ENCODE data around the gene RANGRF. TPM values are rescaled to one million over a fixed set of nuclear protein-coding genes. Genes with fewer than 3 reads are reported as not detected.

RANGRF gene
- total and polyA plus RNA-seq, 9 of the 15 experiments (the other 6 are each of a cell fraction or from before 2014, with no cell fraction given), result 7.6 to 60.0 (median 16.0) TPM

DNA sequence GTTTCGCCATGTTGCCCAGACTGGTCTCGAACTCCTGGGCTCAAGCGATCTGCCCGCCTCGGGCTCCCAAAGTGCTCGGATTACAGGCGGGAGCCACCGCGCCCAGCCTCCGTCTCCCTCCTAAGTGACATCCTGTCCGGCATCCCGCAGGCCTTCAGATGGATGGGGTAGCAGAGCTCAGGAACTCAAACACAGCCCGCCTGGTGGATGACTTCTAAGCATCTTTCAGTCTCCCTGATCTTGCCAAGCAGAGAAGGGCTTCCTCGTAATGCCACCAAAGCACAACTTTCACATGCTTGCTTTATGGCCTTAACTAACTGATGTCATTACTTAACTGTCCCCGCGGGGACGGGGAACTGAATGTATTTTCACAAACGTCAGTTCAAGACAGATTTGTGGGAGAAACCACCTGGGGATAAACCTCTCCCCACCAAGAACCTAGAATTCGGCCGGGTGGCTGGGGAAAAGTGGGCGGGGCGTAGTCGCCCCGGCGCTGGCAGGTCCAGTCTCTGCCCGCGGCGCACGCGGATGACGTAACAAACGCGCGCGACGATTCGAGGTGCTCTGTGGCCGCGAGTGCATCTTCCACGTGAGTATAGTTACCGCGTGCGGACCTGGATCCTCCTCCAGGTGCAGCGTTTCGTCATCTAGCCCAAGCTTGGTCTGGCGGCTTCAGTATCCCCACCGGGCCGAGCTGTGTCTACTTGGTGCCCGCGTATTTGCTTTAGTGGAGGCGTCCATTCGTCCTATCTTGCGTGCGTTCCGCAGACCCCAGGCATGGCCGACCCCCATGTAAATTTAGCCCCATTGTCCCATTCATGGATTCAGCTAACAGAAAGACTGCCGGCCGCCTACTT is 39.5 kb upstream of the RANGRF start, which contains the start of gene PFAS (continued):
- TF ChIP-seq, protein P1, sequence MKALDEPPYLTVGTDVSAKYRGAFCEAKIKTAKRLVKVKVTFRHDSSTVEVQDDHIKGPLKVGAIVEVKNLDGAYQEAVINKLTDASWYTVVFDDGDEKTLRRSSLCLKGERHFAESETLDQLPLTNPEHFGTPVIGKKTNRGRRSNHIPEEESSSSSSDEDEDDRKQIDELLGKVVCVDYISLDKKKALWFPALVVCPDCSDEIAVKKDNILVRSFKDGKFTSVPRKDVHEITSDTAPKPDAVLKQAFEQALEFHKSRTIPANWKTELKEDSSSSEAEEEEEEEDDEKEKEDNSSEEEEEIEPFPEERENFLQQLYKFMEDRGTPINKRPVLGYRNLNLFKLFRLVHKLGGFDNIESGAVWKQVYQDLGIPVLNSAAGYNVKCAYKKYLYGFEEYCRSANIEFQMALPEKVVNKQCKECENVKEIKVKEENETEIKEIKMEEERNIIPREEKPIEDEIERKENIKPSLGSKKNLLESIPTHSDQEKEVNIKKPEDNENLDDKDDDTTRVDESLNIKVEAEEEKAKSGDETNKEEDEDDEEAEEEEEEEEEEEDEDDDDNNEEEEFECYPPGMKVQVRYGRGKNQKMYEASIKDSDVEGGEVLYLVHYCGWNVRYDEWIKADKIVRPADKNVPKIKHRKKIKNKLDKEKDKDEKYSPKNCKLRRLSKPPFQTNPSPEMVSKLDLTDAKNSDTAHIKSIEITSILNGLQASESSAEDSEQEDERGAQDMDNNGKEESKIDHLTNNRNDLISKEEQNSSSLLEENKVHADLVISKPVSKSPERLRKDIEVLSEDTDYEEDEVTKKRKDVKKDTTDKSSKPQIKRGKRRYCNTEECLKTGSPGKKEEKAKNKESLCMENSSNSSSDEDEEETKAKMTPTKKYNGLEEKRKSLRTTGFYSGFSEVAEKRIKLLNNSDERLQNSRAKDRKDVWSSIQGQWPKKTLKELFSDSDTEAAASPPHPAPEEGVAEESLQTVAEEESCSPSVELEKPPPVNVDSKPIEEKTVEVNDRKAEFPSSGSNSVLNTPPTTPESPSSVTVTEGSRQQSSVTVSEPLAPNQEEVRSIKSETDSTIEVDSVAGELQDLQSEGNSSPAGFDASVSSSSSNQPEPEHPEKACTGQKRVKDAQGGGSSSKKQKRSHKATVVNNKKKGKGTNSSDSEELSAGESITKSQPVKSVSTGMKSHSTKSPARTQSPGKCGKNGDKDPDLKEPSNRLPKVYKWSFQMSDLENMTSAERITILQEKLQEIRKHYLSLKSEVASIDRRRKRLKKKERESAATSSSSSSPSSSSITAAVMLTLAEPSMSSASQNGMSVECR (CRISPR knock-in tag; IDR thresholded peaks at IDR 0.05), result peak; percentile 93
- TF ChIP-seq, protein P2, sequence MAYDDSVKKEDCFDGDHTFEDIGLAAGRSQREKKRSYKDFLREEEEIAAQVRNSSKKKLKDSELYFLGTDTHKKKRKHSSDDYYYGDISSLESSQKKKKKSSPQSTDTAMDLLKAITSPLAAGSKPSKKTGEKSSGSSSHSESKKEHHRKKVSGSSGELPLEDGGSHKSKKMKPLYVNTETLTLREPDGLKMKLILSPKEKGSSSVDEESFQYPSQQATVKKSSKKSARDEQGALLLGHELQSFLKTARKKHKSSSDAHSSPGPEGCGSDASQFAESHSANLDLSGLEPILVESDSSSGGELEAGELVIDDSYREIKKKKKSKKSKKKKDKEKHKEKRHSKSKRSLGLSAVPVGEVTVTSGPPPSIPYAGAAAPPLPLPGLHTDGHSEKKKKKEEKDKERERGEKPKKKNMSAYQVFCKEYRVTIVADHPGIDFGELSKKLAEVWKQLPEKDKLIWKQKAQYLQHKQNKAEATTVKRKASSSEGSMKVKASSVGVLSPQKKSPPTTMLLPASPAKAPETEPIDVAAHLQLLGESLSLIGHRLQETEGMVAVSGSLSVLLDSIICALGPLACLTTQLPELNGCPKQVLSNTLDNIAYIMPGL (CRISPR knock-in tag; IDR thresholded peaks at IDR 0.05), result no peak
- TF ChIP-seq RFX1 (IDR thresholded peaks at IDR 0.05) (no peak), ZKSCAN8 (CRISPR knock-in tag; IDR thresholded peaks at IDR 0.05) (no peak), SIN3A (IDR thresholded peaks at IDR 0.05; ENCODE audit: borderline replicate concordance in 2 of 2, control insufficient read depth in 1 of 2, low read depth in 2 of 2, low read length in 2 of 2) (peak; percentile 88 to 97), IFI16 (CRISPR knock-in tag; IDR thresholded peaks at IDR 0.05) (no peak), MYC (IDR thresholded peaks at IDR 0.05; ENCODE audit: low read depth, low read length) (peak; percentile 99), MYC (CRISPR knock-in tag; IDR thresholded peaks at IDR 0.05; ENCODE audit: borderline replicate concordance, low read depth) (peak; percentile 84; the same call in 1 of the 2 replicates), ZNF551 (CRISPR knock-in tag; IDR thresholded peaks at IDR 0.05) (no peak), MEF2D (tag; conservative IDR thresholded peaks at IDR 0.05; ENCODE audit: low read depth) (no peak), L3MBTL2 (IDR thresholded peaks at IDR 0.05) (peak; percentile 44; the same call in 1 of the 2 replicates), XRCC5 (IDR thresholded peaks at IDR 0.05; ENCODE audit: low read depth, low read length) (no peak)
- TF ChIP-seq, protein P3, sequence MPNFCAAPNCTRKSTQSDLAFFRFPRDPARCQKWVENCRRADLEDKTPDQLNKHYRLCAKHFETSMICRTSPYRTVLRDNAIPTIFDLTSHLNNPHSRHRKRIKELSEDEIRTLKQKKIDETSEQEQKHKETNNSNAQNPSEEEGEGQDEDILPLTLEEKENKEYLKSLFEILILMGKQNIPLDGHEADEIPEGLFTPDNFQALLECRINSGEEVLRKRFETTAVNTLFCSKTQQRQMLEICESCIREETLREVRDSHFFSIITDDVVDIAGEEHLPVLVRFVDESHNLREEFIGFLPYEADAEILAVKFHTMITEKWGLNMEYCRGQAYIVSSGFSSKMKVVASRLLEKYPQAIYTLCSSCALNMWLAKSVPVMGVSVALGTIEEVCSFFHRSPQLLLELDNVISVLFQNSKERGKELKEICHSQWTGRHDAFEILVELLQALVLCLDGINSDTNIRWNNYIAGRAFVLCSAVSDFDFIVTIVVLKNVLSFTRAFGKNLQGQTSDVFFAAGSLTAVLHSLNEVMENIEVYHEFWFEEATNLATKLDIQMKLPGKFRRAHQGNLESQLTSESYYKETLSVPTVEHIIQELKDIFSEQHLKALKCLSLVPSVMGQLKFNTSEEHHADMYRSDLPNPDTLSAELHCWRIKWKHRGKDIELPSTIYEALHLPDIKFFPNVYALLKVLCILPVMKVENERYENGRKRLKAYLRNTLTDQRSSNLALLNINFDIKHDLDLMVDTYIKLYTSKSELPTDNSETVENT (CRISPR knock-in tag; IDR thresholded peaks at IDR 0.05), result no peak

Measured in K562 (cell line).